Endothelial cell of umbilical vein (primary cell): Measurements from ENCODE around the gene LPIN1. TPM values are rescaled to one million over a fixed set of nuclear protein-coding genes. Genes with fewer than 3 reads are reported as not detected.

Experiments
- BruUV-seq: library from RNA; stranded (reverse); fragments of 400-500 nt; replicated peaks from 2 replicates; lab custom pipeline; 2021; lab: Mats Ljungman, UMichigan
- CTCF ChIA-PET: fragments of 300-600, 350-600 bp; sonication (Branson Sonifier 250); formaldehyde crosslinking; loops from one replicate; lab custom pipeline; 2021; ENCODE audit warnings: antibody characterized with exemption, inconsistent platforms; lab: Charles Lee
- POLR2A ChIA-PET: fragments of 300-600, 350-600 bp; sonication (Branson Sonifier 250); formaldehyde crosslinking; loops from one replicate; lab custom pipeline; 2021; ENCODE audit warnings: antibody characterized with exemption, inconsistent platforms; lab: Charles Lee
- DNase-seq: peaks from one replicate; pipeline ENCODE4 v3.0.0-alpha.2; 2011; ENCODE audit warnings: low read depth, low spot score
- FAIRE-seq: peaks from 2 replicates; lab custom pipeline; 2011; peaks lifted over from hg19 to GRCh38; lab: Jason Lieb, UNC
- H2AFZ ChIP-seq: 2 replicates; pipeline ENCODE4 v1.6.0; 2012; ENCODE audit warnings: low read depth, low read length, control low read depth, inconsistent platforms
- H3K27ac ChIP-seq: 2 replicates; pipeline ENCODE4 v1.5.1; 2011; ENCODE audit warnings: low read depth, mild to moderate bottlenecking, control low read depth, low read length, moderate library complexity; ENCODE audit not compliant: insufficient read depth
- H3K27me3 ChIP-seq, 2 experiments: 2 replicates each; pipeline versions ENCODE4 v1.6.0 to v1.6.1; 2011; ENCODE audit warnings: low read length in 2 of 2, mixed read lengths in 1 of 2; ENCODE audit not compliant: control insufficient read depth in 2 of 2, insufficient read depth in 2 of 2
- H3K36me3 ChIP-seq, 2 experiments: 2 replicates in 1 of 2; 3 replicates in 1 of 2; pipeline ENCODE4 v1.5.1; 2011; ENCODE audit warnings: low read length in 2 of 2, mild to moderate bottlenecking in 1 of 2, moderate library complexity in 1 of 2; ENCODE audit not compliant: control insufficient read depth in 2 of 2, insufficient read depth in 2 of 2; ENCODE audit errors: extremely low read depth in 1 of 2
- H3K4me1 ChIP-seq: 3 replicates; pipeline ENCODE4 v1.5.1; 2011; ENCODE audit warnings: mild to moderate bottlenecking, low read length; ENCODE audit not compliant: control insufficient read depth, insufficient read depth; ENCODE audit errors: extremely low read depth
- H3K4me2 ChIP-seq: 2 replicates; pipeline ENCODE4 v1.6.1; 2011; ENCODE audit warnings: low read length, control low read depth, mixed read lengths; ENCODE audit not compliant: insufficient read depth
- H3K4me3 ChIP-seq, 3 experiments: fragments of 200-600 bp in 1 of 3; sonication (generic), shearing (Covaris generic) in 1 of 3; replicated peaks in 1 of 3; 2 replicates each; pipeline ENCODE4 v1.5.1; 2011 to 2016; ENCODE audit warnings: control low read depth in 3 of 3, low read length in 3 of 3, mild to moderate bottlenecking in 2 of 3, inconsistent platforms in 1 of 3, low read depth in 1 of 3, moderate library complexity in 1 of 3; ENCODE audit not compliant: insufficient read depth in 1 of 3
- H3K79me2 ChIP-seq: 2 replicates; pipeline ENCODE4 v1.6.0; 2012; ENCODE audit warnings: low read length, inconsistent platforms; ENCODE audit not compliant: control insufficient read depth, insufficient read depth
- H3K9ac ChIP-seq: replicated peaks from 2 replicates; pipeline ENCODE3; 2011; ENCODE audit warnings: low read length, control low read depth; ENCODE audit not compliant: insufficient read depth; ENCODE audit errors: extremely low read depth
- H3K9me1 ChIP-seq: replicated peaks from 3 replicates; pipeline ENCODE4 v1.6.0; 2011; ENCODE audit warnings: mild to moderate bottlenecking, low read length; ENCODE audit not compliant: control insufficient read depth, insufficient read depth; ENCODE audit errors: extremely low read depth
- H3K9me3 ChIP-seq: replicated peaks from 2 replicates; pipeline ENCODE4 v1.5.1; 2012; ENCODE audit warnings: low read length, inconsistent platforms; ENCODE audit not compliant: control insufficient read depth, insufficient read depth
- H4K20me1 ChIP-seq: replicated peaks from 2 replicates; pipeline ENCODE3; 2011; ENCODE audit warnings: mild to moderate bottlenecking, low read length; ENCODE audit not compliant: control insufficient read depth, insufficient read depth; ENCODE audit errors: extremely low read depth
- CTCF ChIP-seq, 2 donors: IDR thresholded peaks; 1 replicate in 1 of 2; 2 replicates in 1 of 2; pipeline ENCODE4 v1.5.1; 2011; ENCODE audit warnings: low read length in 2 of 2, mild to moderate bottlenecking in 2 of 2, moderate library complexity in 2 of 2, control low read depth in 1 of 2, inconsistent platforms in 1 of 2, low read depth in 1 of 2; ENCODE audit not compliant: insufficient read depth in 1 of 2; ENCODE audit errors: extremely low read depth in 1 of 2
- FOS ChIP-seq: IDR thresholded peaks from 2 replicates; pipeline ENCODE4 v1.6.1; 2011; ENCODE audit warnings: mild to moderate bottlenecking, low read length, moderate library complexity, borderline replicate concordance; ENCODE audit not compliant: insufficient read depth
- GATA2 ChIP-seq: IDR thresholded peaks from 2 replicates; pipeline ENCODE4 v1.7.0; 2011; ENCODE audit warnings: low read depth, mild to moderate bottlenecking, moderate library complexity, mixed read lengths, low read length; ENCODE audit not compliant: insufficient read length, insufficient read depth
- JUN ChIP-seq: IDR thresholded peaks from 2 replicates; pipeline ENCODE4 v1.6.1; 2011; ENCODE audit warnings: borderline replicate concordance, low read depth; ENCODE audit not compliant: insufficient read length, insufficient read depth
- MAX ChIP-seq: IDR thresholded peaks from 2 replicates; pipeline ENCODE4 v1.6.1; 2011; ENCODE audit not compliant: insufficient read depth, insufficient read length
- MYC ChIP-seq: IDR thresholded peaks from one replicate; pipeline ENCODE4 v1.6.1; 2011; ENCODE audit warnings: mild to moderate bottlenecking, low read depth, low read length
- POLR2A ChIP-seq: IDR thresholded peaks from 2 replicates; pipeline ENCODE4 v1.6.1; 2012; ENCODE audit warnings: low read depth, mild to moderate bottlenecking, control low read depth, low read length
- POLR2AphosphoS5 ChIP-seq: IDR thresholded peaks from 2 replicates; pipeline ENCODE4 v1.6.1; 2012; ENCODE audit warnings: low read depth, mild to moderate bottlenecking, control low read depth, low read length, moderate library complexity; ENCODE audit not compliant: insufficient read depth
- dilution Hi-C: fragments of 300-500 bp; cut with MboI; formaldehyde crosslinking; loops from one replicate; pipeline ENCODE4 v1.15.0; 2019; ENCODE audit warnings: low sequenced_read_pairs; ENCODE audit not compliant: extremely low pct_ligation_motif_present
- intact Hi-C: fragments of 100-400 bp; cut with micrococcal nuclease; formaldehyde crosslinking; loops from one replicate; pipeline ENCODE4 v1.10.0; 2022
- polyA plus RNA-seq, 4 experiments: library from polyadenylated mRNA; depleted of rRNA in 3 of 4; stranded (reverse) in 3 of 4; unstranded in 1 of 4; fragments of >200 nt; gene quantifications; 2 replicates each; pipeline versions ENCODE4 v1.2.1 to v1.2.3, GENCODE V29; 2011 to 2012; ENCODE audit warnings: missing spikeins in 1 of 4
- total RNA-seq: library from RNA; stranded (reverse); gene quantifications from 2 replicates; pipeline ENCODE4 v1.2.3, GENCODE V29; 2021

Gene LPIN1
- total and polyA plus RNA-seq, 2 donors (not counting 3 experiments of a cell fraction or from before 2014, with no cell fraction given) = 26.6 to 80.4 TPM

GRCh38 chr2:11740723-11741122 lies 5.7 kb upstream of the LPIN1 start:
- TF ChIP-seq GATA2 = no peak
- TF ChIP-seq POLR2A = no peak
- no peak for TF ChIP-seq MAX
- no peak for TF ChIP-seq JUN
- no peak for TF ChIP-seq FOS
- no peak for TF ChIP-seq CTCF (IDR thresholded peaks at IDR 0.05; ENCODE audit: extremely low read depth in 1 of 2, insufficient read depth in 1 of 2, low read depth in 1 of 2, low read length in 2 of 2)
- no peak for TF ChIP-seq POLR2AphosphoS5
- TF ChIP-seq MYC = no peak
- intact Hi-C loops = loop anchor here (10.0 kb wide), 3 partner anchors 276 to 806 kb away; partner anchors contain the start of gene E2F6
- CTCF ChIA-PET = interaction anchor here (1.1 to 5.3 kb wide), 6 partner anchors 10 to 53 kb away, joined by 3 to 80 read pairs (median 5); no protein-coding TSS in a partner anchor

More at GRCh38 chr2:11740723-11741122, 5.7 kb upstream of the LPIN1 start:
- FAIRE-seq = no peak
- no peak for DNase-seq
- Histone ChIP-seq H3K9me3 (no peaks in the 10 kb centered on the region), H3K4me1 (peaks cover 35% of the 10 kb centered on the region), H3K4me3 (no peak overlapping the region), H3K27me3 (peaks cover 0 to 5% of the 10 kb centered on the region in 2 experiments), H3K9ac (no peak overlapping the region), H3K4me2 (no peak overlapping the region), H2AFZ (no peak overlapping the region), H3K27ac (no peak overlapping the region), H3K79me2 (no peaks in the 10 kb centered on the region), H3K36me3 (no peaks in the 10 kb centered on the region), H3K9me1 (no peaks in the 10 kb centered on the region), H4K20me1 (no peaks in the 10 kb centered on the region)
- POLR2A ChIA-PET = interaction anchor here (1.0 kb wide), 1 partner anchor 44 kb away, joined by 3 read pairs; no protein-coding TSS in a partner anchor
- dilution Hi-C loops = no loop called here
- no TSS peak for BruUV-seq
